Measurements from ENCODE around the gene FAM83E. TPM values are rescaled to one million over a fixed set of nuclear protein-coding genes. Genes with fewer than 3 reads are reported as not detected.

FAM83E gene
- total and polyA plus RNA-seq, 2 of the 8 experiments (the other 6 are each of a cell fraction or from before 2014, with no cell fraction given): 1.8 to 5.3 TPM

DNA sequence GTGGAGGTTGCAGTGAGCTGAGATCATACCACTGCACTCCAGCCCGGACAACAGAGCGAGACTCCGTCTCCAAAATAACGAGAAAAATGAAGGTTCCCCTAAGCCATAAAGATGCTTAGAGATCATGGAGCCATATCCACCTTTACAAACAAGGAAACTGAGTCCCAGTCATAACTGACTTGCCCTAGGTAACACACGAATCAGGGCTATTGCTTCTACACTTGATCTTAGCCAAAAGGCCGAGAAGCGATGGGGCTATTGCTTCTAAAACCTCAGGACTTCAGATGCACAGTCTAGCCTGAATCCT lies 19.1 kb upstream of the FAM83E start (continued):
- TF ChIP-seq KDM4A (IDR thresholded peaks at IDR 0.05; ENCODE audit: low read depth, low read length, severe bottlenecking): no peak
- TF ChIP-seq, protein P1, sequence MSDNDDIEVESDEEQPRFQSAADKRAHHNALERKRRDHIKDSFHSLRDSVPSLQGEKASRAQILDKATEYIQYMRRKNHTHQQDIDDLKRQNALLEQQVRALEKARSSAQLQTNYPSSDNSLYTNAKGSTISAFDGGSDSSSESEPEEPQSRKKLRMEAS (IDR thresholded peaks at IDR 0.05): no peak
- TF ChIP-seq RXRA (IDR thresholded peaks at IDR 0.05; ENCODE audit: insufficient read depth, low read depth, low read length): no peak
- no peak for TF ChIP-seq FOSL1 (IDR thresholded peaks at IDR 0.05; ENCODE audit: insufficient read depth, low read depth, low read length)
